ENCODE data around the gene ASMTL.

DNA sequence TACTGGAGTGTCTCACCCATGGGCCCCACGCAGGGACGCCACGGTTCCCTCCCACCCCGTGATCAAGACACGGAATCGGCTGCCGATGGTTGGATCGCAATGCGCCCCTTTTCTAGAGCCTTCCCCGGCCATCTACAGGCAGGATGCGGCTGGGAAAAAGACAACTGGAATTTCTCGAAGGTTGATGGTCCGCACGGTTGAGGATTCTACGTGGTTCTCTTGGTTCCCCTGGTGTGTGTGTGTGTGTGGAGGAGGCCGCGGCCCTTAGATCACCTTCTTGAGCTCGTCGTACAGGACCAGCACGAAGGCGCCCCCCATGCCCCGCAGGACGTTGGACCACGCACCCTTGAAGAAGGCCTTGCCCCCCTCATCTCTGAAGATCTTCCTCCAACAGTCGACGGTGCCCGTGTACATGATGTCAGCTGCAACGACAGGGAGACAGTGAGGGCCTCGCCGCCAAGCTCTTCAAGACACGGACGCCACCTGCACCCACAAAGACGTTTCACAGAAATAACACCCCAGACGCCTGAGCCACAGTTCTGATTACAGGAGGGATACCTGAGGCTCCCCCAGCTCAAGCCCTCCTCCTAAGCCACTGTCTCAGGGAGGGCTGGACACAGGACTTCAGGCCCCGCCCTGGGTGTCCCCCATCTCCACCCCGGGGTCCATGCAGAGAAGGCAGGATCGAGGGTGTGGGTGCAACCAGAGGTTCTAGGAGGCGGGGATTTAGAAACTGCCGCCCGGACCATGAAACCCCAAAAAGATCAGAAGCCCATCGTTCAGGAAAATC lies 66.2 kb downstream of the ASMTL start:
- TF ChIP-seq, protein P1, sequence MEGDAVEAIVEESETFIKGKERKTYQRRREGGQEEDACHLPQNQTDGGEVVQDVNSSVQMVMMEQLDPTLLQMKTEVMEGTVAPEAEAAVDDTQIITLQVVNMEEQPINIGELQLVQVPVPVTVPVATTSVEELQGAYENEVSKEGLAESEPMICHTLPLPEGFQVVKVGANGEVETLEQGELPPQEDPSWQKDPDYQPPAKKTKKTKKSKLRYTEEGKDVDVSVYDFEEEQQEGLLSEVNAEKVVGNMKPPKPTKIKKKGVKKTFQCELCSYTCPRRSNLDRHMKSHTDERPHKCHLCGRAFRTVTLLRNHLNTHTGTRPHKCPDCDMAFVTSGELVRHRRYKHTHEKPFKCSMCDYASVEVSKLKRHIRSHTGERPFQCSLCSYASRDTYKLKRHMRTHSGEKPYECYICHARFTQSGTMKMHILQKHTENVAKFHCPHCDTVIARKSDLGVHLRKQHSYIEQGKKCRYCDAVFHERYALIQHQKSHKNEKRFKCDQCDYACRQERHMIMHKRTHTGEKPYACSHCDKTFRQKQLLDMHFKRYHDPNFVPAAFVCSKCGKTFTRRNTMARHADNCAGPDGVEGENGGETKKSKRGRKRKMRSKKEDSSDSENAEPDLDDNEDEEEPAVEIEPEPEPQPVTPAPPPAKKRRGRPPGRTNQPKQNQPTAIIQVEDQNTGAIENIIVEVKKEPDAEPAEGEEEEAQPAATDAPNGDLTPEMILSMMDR (IDR thresholded peaks at IDR 0.05 in 8 of 11, conservative IDR thresholded peaks at IDR 0.05 in 3 of 11): no peak
- TF ChIP-seq POLR2A (IDR thresholded peaks at IDR 0.05): no peak
- peak in 1 of 3 donors; percentile 48 for TF ChIP-seq POLR2AphosphoS5 (IDR thresholded peaks at IDR 0.05)
